Mesendoderm (in vitro differentiated cells): ENCODE data around the gene PAIP2.

Experiments
- DNase-seq: peaks from one replicate; pipeline ENCODE4 v3.0.0; 2013
- H2AK5ac ChIP-seq: 2 replicates; pipeline ENCODE4 v1.6.1; 2013; ENCODE audit warnings: low read length, inconsistent platforms
- H2BK120ac ChIP-seq: 2 replicates; pipeline ENCODE4 v1.6.1; 2013; ENCODE audit warnings: low read depth, mild to moderate bottlenecking, low read length, moderate library complexity, mixed read lengths
- H2BK15ac ChIP-seq: replicated peaks from 2 replicates; pipeline ENCODE4 v1.6.1; 2013; ENCODE audit warnings: low read depth, mild to moderate bottlenecking, moderate library complexity
- H2BK5ac ChIP-seq: 2 replicates; pipeline ENCODE4 v1.6.1; 2013; ENCODE audit warnings: low read length, inconsistent platforms
- H3K18ac ChIP-seq: 2 replicates; pipeline ENCODE4 v1.6.1; 2013; ENCODE audit warnings: mild to moderate bottlenecking, low read length, mixed read lengths
- H3K23ac ChIP-seq: one replicate; pipeline ENCODE4 v1.6.1; 2013; ENCODE audit warnings: low read length
- H3K27ac ChIP-seq: 2 replicates; pipeline ENCODE4 v1.5.1; 2013; ENCODE audit warnings: low read depth, mild to moderate bottlenecking, inconsistent platforms, low read length, moderate library complexity
- H3K27me3 ChIP-seq: 2 replicates; pipeline ENCODE4 v1.6.1; 2013; ENCODE audit warnings: low read length, control low read depth, mild to moderate bottlenecking, inconsistent platforms; ENCODE audit not compliant: insufficient read depth, poor library complexity
- H3K36me3 ChIP-seq: 2 replicates; pipeline ENCODE4 v1.6.1; 2013; ENCODE audit warnings: low read length, inconsistent platforms; ENCODE audit not compliant: control insufficient read depth, insufficient read depth
- H3K4ac ChIP-seq: one replicate; pipeline ENCODE4 v1.6.1; 2013; ENCODE audit warnings: low read depth, mild to moderate bottlenecking, low read length, moderate library complexity
- H3K4me1 ChIP-seq: 2 replicates; pipeline ENCODE4 v1.6.1; 2013; ENCODE audit warnings: low read depth, low read length, inconsistent platforms; ENCODE audit not compliant: control insufficient read depth
- H3K4me2 ChIP-seq: 2 replicates; pipeline ENCODE4 v1.6.1; 2013; ENCODE audit warnings: low read length
- H3K4me3 ChIP-seq: 2 replicates; pipeline ENCODE4 v1.5.1; 2013; ENCODE audit warnings: mild to moderate bottlenecking, low read length
- H3K56ac ChIP-seq: one replicate; pipeline ENCODE4 v1.6.1; 2013; ENCODE audit warnings: low read length
- H3K79me1 ChIP-seq: 2 replicates; pipeline ENCODE4 v1.6.1; 2013; ENCODE audit warnings: low read length, inconsistent platforms
- H3K79me2 ChIP-seq: 2 replicates; pipeline ENCODE4 v1.6.1; 2013; ENCODE audit warnings: mild to moderate bottlenecking, low read length; ENCODE audit not compliant: control insufficient read depth, insufficient read depth
- H3K9ac ChIP-seq: 2 replicates; pipeline ENCODE4 v1.6.1; 2013; ENCODE audit warnings: low read length, inconsistent platforms
- H4K5ac ChIP-seq: one replicate; pipeline ENCODE4 v1.6.1; 2013; ENCODE audit warnings: low read length
- H4K8ac ChIP-seq: one replicate; pipeline ENCODE4 v1.6.1; 2013; ENCODE audit warnings: low read depth, mild to moderate bottlenecking, control low read depth, low read length, moderate library complexity
- WGBS: extraction: QIAGEN DNeasy Blood & Tissue Kit; methylation state at CpG from one replicate; pipeline ENCODE4 v1.1.7; 2013; ENCODE audit warnings: low lambda C conversion rate, missing lambda C conversion rate; ENCODE audit not compliant: insufficient coverage; ENCODE audit errors: extremely low coverage; 5-methylcytosine and 5-hydroxymethylcytosine counted together

Gene PAIP2

GRCh38 chr5:139296198-139296597, 45.5 kb upstream of the PAIP2 start:
- Histone ChIP-seq H2BK120ac (no peak overlapping the region), H2BK5ac (no peak overlapping the region), H2BK15ac (no peak overlapping the region), H3K79me2 (peaks cover 76% of the 10 kb centered on the region), H3K4me2 (no peak overlapping the region), H3K18ac (no peak overlapping the region), H3K4me3 (no peak overlapping the region), H3K9ac (no peak overlapping the region), H3K27ac (no peak overlapping the region), H3K27me3 (no peaks in the 10 kb centered on the region), H4K5ac (no peak overlapping the region), H3K36me3 (no peaks in the 10 kb centered on the region), H3K79me1 (no peaks in the 10 kb centered on the region), H3K4me1 (peaks cover 7% of the 10 kb centered on the region), H3K56ac (no peak overlapping the region), H3K4ac (no peak overlapping the region), H2AK5ac (no peak overlapping the region), H3K23ac (no peak overlapping the region), H4K8ac (no peak overlapping the region)
- no peak for DNase-seq
- WGBS = 100% methylated on average over 1 of the region's 6 CpGs

DNA sequence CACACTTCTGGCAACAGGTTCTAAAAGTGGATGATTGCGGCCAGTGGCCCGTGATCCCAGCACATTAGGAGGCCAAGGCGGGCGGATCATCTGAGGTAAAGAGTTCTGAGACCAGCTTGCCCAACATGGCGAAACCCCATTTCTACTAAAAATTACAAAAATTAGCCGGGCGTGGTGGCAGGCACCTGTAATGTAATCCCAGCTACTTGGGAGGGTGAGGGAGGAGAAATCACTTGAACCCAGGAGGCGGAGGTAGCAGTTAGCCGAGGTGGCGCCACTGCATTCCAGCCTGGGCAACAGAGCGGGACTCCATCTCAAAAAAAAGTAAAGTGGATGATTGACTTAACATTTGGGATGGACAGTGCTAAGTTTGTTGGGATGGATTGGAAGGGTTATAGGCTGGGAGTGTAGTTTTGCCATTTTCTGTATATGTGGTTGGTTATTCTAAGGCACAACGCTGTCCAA, 44.8 kb upstream of the PAIP2 start:
- Histone ChIP-seq H3K4ac (no peak overlapping the region), H3K18ac (no peak overlapping the region), H3K79me1 (no peaks in the 10 kb centered on the region), H3K27me3 (no peaks in the 10 kb centered on the region), H3K9ac (peak overlapping the region; percentile 34), H2AK5ac (no peak overlapping the region), H3K4me2 (peak overlapping the region; percentile 13), H3K27ac (no peak overlapping the region), H3K79me2 (peaks cover 83% of the 10 kb centered on the region), H3K4me1 (peaks cover 7% of the 10 kb centered on the region), H3K4me3 (no peak overlapping the region), H4K8ac (no peak overlapping the region), H2BK15ac (no peak overlapping the region), H2BK5ac (no peak overlapping the region), H2BK120ac (no peak overlapping the region), H3K36me3 (no peaks in the 10 kb centered on the region), H3K56ac (no peak overlapping the region), H3K23ac (no peak overlapping the region), H4K5ac (no peak overlapping the region)
- no peak for DNase-seq
- WGBS = no CpG with 5 or more reads among the region's 12 CpGs

- peaks cover 88% of the 10 kb centered on the region for H3K79me2 ChIP-seq
- H3K23ac ChIP-seq = no peak overlapping the region
- H3K4ac ChIP-seq = no peak overlapping the region
- no peak overlapping the region for H2AK5ac ChIP-seq
- no peak overlapping the region for H3K4me3 ChIP-seq
- H2BK15ac ChIP-seq = no peak overlapping the region
- WGBS = 100% methylated on average over 1 of the region's 2 CpGs
- peaks cover 7% of the 10 kb centered on the region for H3K4me1 ChIP-seq
- H4K8ac ChIP-seq = no peak overlapping the region
- H3K4me2 ChIP-seq = no peak overlapping the region
- no peak overlapping the region for H3K18ac ChIP-seq
- no peak overlapping the region for H3K56ac ChIP-seq
- no peak overlapping the region for H2BK120ac ChIP-seq
- no peaks in the 10 kb centered on the region for H3K79me1 ChIP-seq
- no peak overlapping the region for H2BK5ac ChIP-seq
- H3K27me3 ChIP-seq = no peaks in the 10 kb centered on the region
- no peak for DNase-seq
- H3K9ac ChIP-seq = peak overlapping the region; percentile 8
- H3K36me3 ChIP-seq = no peaks in the 10 kb centered on the region
- H4K5ac ChIP-seq = no peak overlapping the region
- H3K27ac ChIP-seq = no peak overlapping the region
Observed at GRCh38 chr5:139297439-139298133, 44.1 kb upstream of the PAIP2 start.

GRCh38 chr5:139298242-139298641, 43.4 kb upstream of the PAIP2 start:
- Histone ChIP-seq H2BK120ac (no peak overlapping the region), H3K27ac (no peak overlapping the region), H3K4me1 (peaks cover 7% of the 10 kb centered on the region), H2BK15ac (no peak overlapping the region), H3K23ac (no peak overlapping the region), H4K5ac (no peak overlapping the region), H3K79me1 (no peaks in the 10 kb centered on the region), H3K79me2 (peaks cover 93% of the 10 kb centered on the region), H2BK5ac (no peak overlapping the region), H3K4me2 (no peak overlapping the region), H2AK5ac (no peak overlapping the region), H3K4me3 (no peak overlapping the region), H3K9ac (no peak overlapping the region), H3K4ac (no peak overlapping the region), H3K27me3 (no peaks in the 10 kb centered on the region), H3K56ac (peak overlapping the region; percentile 34), H3K18ac (no peak overlapping the region), H4K8ac (no peak overlapping the region), H3K36me3 (no peaks in the 10 kb centered on the region)
- no peak for DNase-seq
- no CpG with 5 or more reads among the region's 11 CpGs for WGBS

DNA sequence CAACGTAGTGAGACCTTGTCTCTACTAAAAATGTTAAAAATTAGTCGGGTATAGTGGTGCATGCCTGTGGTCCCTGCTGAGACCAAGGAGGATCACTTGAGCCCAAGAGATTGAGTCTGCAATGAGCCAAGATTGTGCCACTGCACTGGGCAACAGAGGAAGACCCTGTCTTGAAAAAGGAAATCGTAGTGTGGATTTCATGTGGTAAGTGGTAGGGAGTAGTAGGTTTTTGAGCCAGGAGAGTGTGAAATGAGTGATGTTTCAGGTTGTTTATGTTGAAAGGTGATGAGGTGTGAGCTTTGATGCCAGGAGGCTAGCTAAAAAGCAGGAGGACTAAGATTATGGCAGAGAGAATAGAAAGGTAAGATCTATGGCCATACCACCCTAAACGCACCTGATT, 42.2 kb upstream of the PAIP2 start:
- peaks cover 7% of the 10 kb centered on the region for H3K4me1 ChIP-seq
- H4K5ac ChIP-seq = no peak overlapping the region
- no peaks in the 10 kb centered on the region for H3K27me3 ChIP-seq

More for the DNA sequence above, 42.2 kb upstream of the PAIP2 start:
- Histone ChIP-seq H3K79me1 (no peaks in the 10 kb centered on the region), H3K9ac (no peak overlapping the region), H3K4ac (no peak overlapping the region), H3K4me2 (no peak overlapping the region), H3K36me3 (no peaks in the 10 kb centered on the region), H2AK5ac (no peak overlapping the region), H2BK15ac (no peak overlapping the region), H2BK120ac (no peak overlapping the region), H4K8ac (no peak overlapping the region), H3K56ac (no peak overlapping the region), H2BK5ac (no peak overlapping the region), H3K23ac (peak overlapping the region; percentile 7), H3K18ac (no peak overlapping the region), H3K79me2 (peaks cover 93% of the 10 kb centered on the region), H3K4me3 (no peak overlapping the region), H3K27ac (no peak overlapping the region)
- no CpG with 5 or more reads among the region's 4 CpGs for WGBS
- no peak for DNase-seq
